NCI-H510A treated with DMSO at 0.1 percent for 48 hours (cell line): ENCODE data around the gene POLD4.

Experiments
- DNase-seq: peaks from one replicate; lab custom pipeline; 2025; lab: John Stamatoyannopoulos, UW

POLD4 gene

GRCh38 chr11:67301313-67301921, 51.9 kb downstream of the POLD4 start:
- no peak for DNase-seq
